SK-N-SH (cell line): Measurements from ENCODE around the gene NOD2.

ENCODE experiments used
- EP300 ChIP-seq, 2 experiments: IDR thresholded peaks; 2 replicates each; pipeline versions ENCODE4 v1.4.0 to v1.6.1; 2012; ENCODE audit warnings: borderline replicate concordance in 1 of 2, low read depth in 1 of 2, low read length in 1 of 2
- RAD21 ChIP-seq: IDR thresholded peaks from 2 replicates; pipeline ENCODE4 v1.6.1; 2012; ENCODE audit warnings: mild to moderate bottlenecking, low read length
- RCOR1 ChIP-seq: fragments of 150-350 bp; IDR thresholded peaks from 2 replicates; pipeline ENCODE4 v1.6.1; 2017; ENCODE audit warnings: antibody characterized with exemption, low read length
- SIN3A ChIP-seq: IDR thresholded peaks from 2 replicates; pipeline ENCODE4 v1.6.1; 2012; ENCODE audit warnings: low read depth, mild to moderate bottlenecking, low read length, moderate library complexity, borderline replicate concordance
- YY1 ChIP-seq: IDR thresholded peaks from 2 replicates; pipeline ENCODE4 v1.4.0; 2012; ENCODE audit warnings: low read depth, mild to moderate bottlenecking
- TF ChIP-seq, protein P1 (sequence below): IDR thresholded peaks from 2 replicates; pipeline ENCODE4; 2012
- TF ChIP-seq, protein P2 (sequence below): fragments of 200-600 bp; sonication (generic); IDR thresholded peaks from 2 replicates; pipeline ENCODE4 v1.6.1; 2017; ENCODE audit warnings: antibody characterized with exemption, mild to moderate bottlenecking, moderate library complexity

DNA sequence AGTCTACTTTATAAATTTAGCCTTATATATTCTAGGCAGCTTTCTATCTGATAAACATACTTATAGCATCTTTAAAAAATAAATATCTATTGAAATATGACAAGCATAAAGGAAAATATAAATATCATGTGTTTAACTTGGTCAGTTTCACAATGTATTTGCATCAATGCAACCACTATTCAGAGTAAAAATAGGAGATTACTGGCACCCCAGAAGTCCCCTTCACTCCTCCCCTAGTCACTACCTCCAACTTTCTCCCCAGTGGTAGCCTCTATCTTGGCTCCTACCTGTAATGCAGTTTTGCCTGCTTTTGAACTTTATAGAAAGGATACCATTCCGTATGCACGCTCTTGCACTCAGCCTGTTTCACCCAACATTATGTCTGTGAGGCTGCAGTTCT, 3.2 kb upstream of the NOD2 start:
- TF ChIP-seq EP300 (IDR thresholded peaks at IDR 0.05; ENCODE audit: borderline replicate concordance in 1 of 2, low read depth in 1 of 2, low read length in 1 of 2) (no peak), SIN3A (no peak), YY1 (no peak), RCOR1 (no peak), RAD21 (no peak)
- TF ChIP-seq, protein P1, sequence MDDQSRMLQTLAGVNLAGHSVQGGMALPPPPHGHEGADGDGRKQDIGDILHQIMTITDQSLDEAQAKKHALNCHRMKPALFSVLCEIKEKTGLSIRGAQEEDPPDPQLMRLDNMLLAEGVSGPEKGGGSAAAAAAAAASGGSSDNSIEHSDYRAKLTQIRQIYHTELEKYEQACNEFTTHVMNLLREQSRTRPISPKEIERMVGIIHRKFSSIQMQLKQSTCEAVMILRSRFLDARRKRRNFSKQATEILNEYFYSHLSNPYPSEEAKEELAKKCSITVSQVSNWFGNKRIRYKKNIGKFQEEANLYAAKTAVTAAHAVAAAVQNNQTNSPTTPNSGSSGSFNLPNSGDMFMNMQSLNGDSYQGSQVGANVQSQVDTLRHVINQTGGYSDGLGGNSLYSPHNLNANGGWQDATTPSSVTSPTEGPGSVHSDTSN: no peak
- TF ChIP-seq, protein P2, sequence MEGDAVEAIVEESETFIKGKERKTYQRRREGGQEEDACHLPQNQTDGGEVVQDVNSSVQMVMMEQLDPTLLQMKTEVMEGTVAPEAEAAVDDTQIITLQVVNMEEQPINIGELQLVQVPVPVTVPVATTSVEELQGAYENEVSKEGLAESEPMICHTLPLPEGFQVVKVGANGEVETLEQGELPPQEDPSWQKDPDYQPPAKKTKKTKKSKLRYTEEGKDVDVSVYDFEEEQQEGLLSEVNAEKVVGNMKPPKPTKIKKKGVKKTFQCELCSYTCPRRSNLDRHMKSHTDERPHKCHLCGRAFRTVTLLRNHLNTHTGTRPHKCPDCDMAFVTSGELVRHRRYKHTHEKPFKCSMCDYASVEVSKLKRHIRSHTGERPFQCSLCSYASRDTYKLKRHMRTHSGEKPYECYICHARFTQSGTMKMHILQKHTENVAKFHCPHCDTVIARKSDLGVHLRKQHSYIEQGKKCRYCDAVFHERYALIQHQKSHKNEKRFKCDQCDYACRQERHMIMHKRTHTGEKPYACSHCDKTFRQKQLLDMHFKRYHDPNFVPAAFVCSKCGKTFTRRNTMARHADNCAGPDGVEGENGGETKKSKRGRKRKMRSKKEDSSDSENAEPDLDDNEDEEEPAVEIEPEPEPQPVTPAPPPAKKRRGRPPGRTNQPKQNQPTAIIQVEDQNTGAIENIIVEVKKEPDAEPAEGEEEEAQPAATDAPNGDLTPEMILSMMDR: no peak
